CD4-positive, alpha-beta T cell treated with Interleukin-6 at 100 ng/mL for 8 hours (primary cell): ENCODE data around the gene CFAP91.

Experiments
- DNase-seq: peaks from one replicate; pipeline ENCODE4 v3.0.0-alpha.2; 2020; ENCODE audit warnings: mixed read lengths, low spot score

The CFAP91 gene

GRCh38 chr3:119743921-119744320 lies 41.1 kb downstream of the CFAP91 start:
- no peak for DNase-seq

- DNase-seq: no peak
Observed at GRCh38 chr3:119745942-119746341, 43.1 kb downstream of the CFAP91 start.

GRCh38 chr3:119746423-119746822 lies 43.6 kb downstream of the CFAP91 start:
- no peak for DNase-seq

GRCh38 chr3:119747357-119747756 lies 44.5 kb downstream of the CFAP91 start:
- DNase-seq: no peak

- DNase-seq: no peak
Observed at GRCh38 chr3:119748991-119749390, 46.2 kb downstream of the CFAP91 start.

GRCh38 chr3:119751423-119751822 lies 48.6 kb downstream of the CFAP91 start:
- DNase-seq: no peak
